Testis (tissue), 3 donors: ENCODE measurements around the gene SLC39A6. TPM values are rescaled to one million over a fixed set of nuclear protein-coding genes. Genes with fewer than 3 reads are reported as not detected.
"Not testable (repeated sequence)": the region's sequence is repeated elsewhere in the genome, so short reads cannot be mapped to it uniquely, and the experiment has no call there.

ENCODE experiments used
- DNase-seq: peaks from one replicate; pipeline ENCODE4 v3.0.0-alpha.2; 2019
- H3K27ac ChIP-seq, 2 donors: fragments of 200-600 bp; sonication (generic); one replicate each; pipeline ENCODE4 v1.5.1; 2019
- H3K27me3 ChIP-seq: fragments of 200-600 bp; sonication (generic); one replicate; pipeline ENCODE4 v1.5.1; 2019
- H3K36me3 ChIP-seq: fragments of 200-600 bp; sonication (generic); one replicate; pipeline ENCODE4 v1.5.1; 2017; ENCODE audit warnings: low read depth; ENCODE audit errors: missing control alignments
- H3K4me1 ChIP-seq: fragments of 200-600 bp; sonication (generic); one replicate; pipeline ENCODE4 v1.5.1; 2019
- H3K4me3 ChIP-seq, 2 donors: fragments of 200-600 bp; sonication (generic); one replicate each; pipeline ENCODE4 v1.5.1; 2017 to 2019
- H3K9me3 ChIP-seq: fragments of 200-600 bp; sonication (generic); one replicate; pipeline ENCODE4 v1.5.1; 2017
- CTCF ChIP-seq, 3 experiments: fragments of 450-650 bp in 2 of 3; fragments of 200-600 bp in 1 of 3; sonication (generic) in 1 of 3; IDR thresholded peaks; one replicate each; pipeline ENCODE4 v1.5.1; 2016 to 2019; ENCODE audit warnings: antibody characterized with exemption in 3 of 3, mild to moderate bottlenecking in 2 of 3, moderate library complexity in 1 of 3
- POLR2A ChIP-seq: fragments of 450-650 bp; IDR thresholded peaks from one replicate; pipeline ENCODE4 v1.6.1; 2017; ENCODE audit warnings: antibody characterized with exemption, mild to moderate bottlenecking, moderate library complexity
- WGBS, 2 donors: methylation state at CpG; one replicate each; pipeline ENCODE4 v1.1.5; 2018; 5-methylcytosine and 5-hydroxymethylcytosine counted together
- intact Hi-C: fragments of 100-400 bp; cut with DNase I; formaldehyde crosslinking; loops from one replicate; pipeline ENCODE4 v1.15.1; 2023; ENCODE audit warnings: low total_unique reads
- polyA plus RNA-seq: library from polyadenylated mRNA; stranded (reverse); fragments of 350-450 nt; fragmentation: Illumina TruSeq; extraction: RNeasy Lipid Tissue Mini Kit (QIAGEN cat#74804); gene quantifications from one replicate; pipeline ENCODE4 v1.2.3, GENCODE V29; 2014; ENCODE audit warnings: low read depth, low replicate concordance; ENCODE audit not compliant: insufficient read depth
- total RNA-seq, 2 donors: library from RNA; depleted of rRNA; stranded (reverse); fragments of >200 nt; gene quantifications; one replicate each; pipeline ENCODE4 v1.2.3, GENCODE V29; 2016

The SLC39A6 gene
- total and polyA plus RNA-seq, 3 donors from 2014 or later, result 38.1 to 53.8 (median 51.4) TPM

GRCh38 chr18:36075862-36076587 is 53.1 kb downstream of the SLC39A6 start:
- no peak for DNase-seq
- H3K27me3 ChIP-seq, result no peaks in the 10 kb centered on the region
- 84 to 87% methylated on average over 6 of the region's 6 CpGs for WGBS, 2 donors

GRCh38 chr18:36074435-36074834 is 54.7 kb downstream of the SLC39A6 start:
- no peaks in the 10 kb centered on the region for H3K4me1 ChIP-seq
- no peak for DNase-seq
- H3K9me3 ChIP-seq, result no peaks in the 10 kb centered on the region
- H3K4me3 ChIP-seq, result no peak overlapping the region
- no peak overlapping the region for H3K27ac ChIP-seq
- H3K36me3 ChIP-seq, result no peaks in the 10 kb centered on the region
- WGBS, 2 donors, result 88 to 89% methylated on average over 4 of the region's 4 CpGs
- no peak for TF ChIP-seq POLR2A
- TF ChIP-seq CTCF (IDR thresholded peaks at IDR 0.05), result no peak
- intact Hi-C loops, result no loop called here
- no peaks in the 10 kb centered on the region for H3K27me3 ChIP-seq

More at GRCh38 chr18:36075862-36076587, 53.1 kb downstream of the SLC39A6 start:
- TF ChIP-seq CTCF (IDR thresholded peaks at IDR 0.05), result no peak
- TF ChIP-seq POLR2A, result no peak
- Histone ChIP-seq H3K4me1 (no peaks in the 10 kb centered on the region), H3K9me3 (no peaks in the 10 kb centered on the region), H3K4me3 (no peak overlapping the region), H3K36me3 (no peaks in the 10 kb centered on the region), H3K27ac (no peak overlapping the region)
- intact Hi-C loops, result no loop called here

GRCh38 chr18:36073676-36074075 is 55.5 kb downstream of the SLC39A6 start:
- WGBS, 2 donors, result 33 to 48% methylated on average over 1 of the region's 1 CpG
- TF ChIP-seq CTCF (IDR thresholded peaks at IDR 0.05), result no peak
- no peak for TF ChIP-seq POLR2A
- Histone ChIP-seq H3K4me1 (no peaks in the 10 kb centered on the region), H3K27ac (no peak overlapping the region), H3K4me3 (no peak overlapping the region), H3K27me3 (no peaks in the 10 kb centered on the region), H3K9me3 (no peaks in the 10 kb centered on the region), H3K36me3 (no peaks in the 10 kb centered on the region)
- intact Hi-C loops, result no loop called here
- DNase-seq, result no peak

GRCh38 chr18:36072406-36072805 is 56.7 kb downstream of the SLC39A6 start:
- DNase-seq, H3K27ac ChIP-seq, H3K9me3 ChIP-seq, H3K4me3 ChIP-seq, H3K4me1 ChIP-seq, H3K36me3 ChIP-seq, intact Hi-C loops, H3K27me3 ChIP-seq: not testable (repeated sequence)
- 94 to 96% methylated on average over 8 of the region's 8 CpGs for WGBS, 2 donors

GRCh38 chr18:36067055-36067957 is 61.8 kb downstream of the SLC39A6 start, which contains the start of gene RPRD1A:
Gene RPRD1A, minus strand, starts transcription at chr18:36067559. Its CDS starts 155 bp downstream, at chr18:36067404.
- Histone ChIP-seq H3K4me3 (peak within 1 kb of the TSS; percentile 78 to 91), H3K36me3 (no peaks in the 10 kb centered on the region), H3K4me1 (peaks cover 13% of the 10 kb centered on the region), H3K9me3 (no peaks in the 10 kb centered on the region), H3K27ac (peak within 1 kb of the TSS; percentile 94 to 95), H3K27me3 (no peaks in the 10 kb centered on the region)
- TF ChIP-seq CTCF (IDR thresholded peaks at IDR 0.05) (peak in 1 of 3 experiments; percentile 17), POLR2A (no peak)
- DNase-seq, result peak; percentile 99
- WGBS, 2 donors, result 0 to 1% methylated on average over 37 to 66 of the region's 66 CpGs
- intact Hi-C loops, result no loop called here
